GM21360 (cell line): ENCODE results near the gene MYLK2.
A peak's percentile ranks its signal among the peaks of the same experiment; 100 is the strongest.

Experiments used
- ATAC-seq: cut with Tn5 transposase; IDR thresholded peaks from one replicate; pipeline ENCODE4 v1.9.1; 2021; ENCODE audit warnings: mild to moderate bottlenecking, moderate library complexity; ENCODE audit not compliant: unreplicated experiment

MYLK2 gene

GRCh38 chr20:31869942-31870725 lies 51.0 kb downstream of the MYLK2 start, which contains the start of the genes DUSP15 and TTLL9:
Gene DUSP15 (minus strand): TSS chr20:31870527. CDS start chr20:31870337, 190 bp downstream.
Gene TTLL9 (plus strand): TSS chr20:31870634. CDS start chr20:31871127, 493 bp downstream.
- no peak for ATAC-seq

DNA sequence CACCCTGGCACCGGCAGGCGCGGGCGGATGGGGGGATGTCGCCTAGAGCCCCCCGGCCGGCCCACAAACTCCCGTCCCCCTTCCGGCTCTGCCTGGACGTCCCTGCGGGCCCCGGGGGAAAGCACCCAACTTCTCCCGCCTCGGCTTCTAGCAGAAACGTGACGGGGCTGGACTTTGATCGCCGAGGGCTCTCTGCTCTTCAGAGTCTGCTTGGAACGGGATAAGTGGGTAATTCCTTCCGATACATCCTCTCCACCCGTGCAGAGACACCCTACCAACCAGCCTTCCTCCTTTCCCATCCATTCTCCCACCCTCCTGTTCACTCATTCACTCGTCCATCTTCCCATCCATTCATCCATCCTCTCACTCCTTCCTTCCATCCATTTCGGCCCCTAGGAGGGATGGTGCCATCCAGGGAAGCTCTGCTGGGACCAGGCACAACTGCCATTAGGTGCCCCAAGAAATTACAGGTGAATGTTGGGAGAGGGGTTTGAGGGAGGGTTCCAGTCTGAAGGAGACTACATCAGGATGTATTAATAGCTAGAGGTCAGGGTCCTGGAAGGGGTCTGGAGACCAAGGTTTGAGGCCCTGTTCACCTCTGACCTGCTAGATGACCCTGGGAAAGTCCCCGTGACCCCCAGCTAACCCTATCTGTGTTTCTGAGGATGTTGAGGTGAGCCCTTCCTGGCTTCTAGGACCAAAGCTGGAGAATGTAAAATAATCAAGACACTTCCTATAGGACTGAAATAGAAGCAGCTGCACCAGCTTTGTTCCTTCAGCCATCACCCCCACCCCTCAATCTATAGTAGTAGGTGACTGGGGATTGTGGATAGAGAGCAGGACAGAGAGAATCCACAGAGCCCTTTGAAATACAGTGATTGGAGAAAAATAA lies 51.8 kb downstream of the MYLK2 start:
- no peak for ATAC-seq

GRCh38 chr20:31871618-31871954 lies 52.4 kb downstream of the MYLK2 start:
- no peak for ATAC-seq

- no peak for ATAC-seq
Measured at GRCh38 chr20:31872406-31872805, 53.2 kb downstream of the MYLK2 start.

DNA sequence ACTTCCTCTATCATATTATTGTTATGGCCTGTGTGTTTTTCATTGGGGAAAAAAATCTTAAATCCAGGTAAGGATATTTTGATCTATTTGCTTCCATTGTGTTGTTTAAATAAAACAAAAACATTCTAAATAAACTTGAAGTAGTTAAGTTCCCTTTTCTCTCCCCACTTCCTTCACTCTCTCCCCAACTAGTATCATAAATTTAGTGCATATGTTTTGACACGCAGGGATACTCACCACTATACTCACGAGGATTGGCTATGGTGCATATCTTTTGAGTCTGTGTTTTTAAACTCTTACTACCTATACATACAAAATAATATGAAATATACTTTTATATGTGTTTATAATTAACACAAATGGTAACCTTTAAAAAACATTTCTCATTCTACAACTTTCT lies 56.5 kb downstream of the MYLK2 start:
- ATAC-seq: no peak

GRCh38 chr20:31877684-31878083 lies 58.5 kb downstream of the MYLK2 start:
- ATAC-seq: no peak

DNA sequence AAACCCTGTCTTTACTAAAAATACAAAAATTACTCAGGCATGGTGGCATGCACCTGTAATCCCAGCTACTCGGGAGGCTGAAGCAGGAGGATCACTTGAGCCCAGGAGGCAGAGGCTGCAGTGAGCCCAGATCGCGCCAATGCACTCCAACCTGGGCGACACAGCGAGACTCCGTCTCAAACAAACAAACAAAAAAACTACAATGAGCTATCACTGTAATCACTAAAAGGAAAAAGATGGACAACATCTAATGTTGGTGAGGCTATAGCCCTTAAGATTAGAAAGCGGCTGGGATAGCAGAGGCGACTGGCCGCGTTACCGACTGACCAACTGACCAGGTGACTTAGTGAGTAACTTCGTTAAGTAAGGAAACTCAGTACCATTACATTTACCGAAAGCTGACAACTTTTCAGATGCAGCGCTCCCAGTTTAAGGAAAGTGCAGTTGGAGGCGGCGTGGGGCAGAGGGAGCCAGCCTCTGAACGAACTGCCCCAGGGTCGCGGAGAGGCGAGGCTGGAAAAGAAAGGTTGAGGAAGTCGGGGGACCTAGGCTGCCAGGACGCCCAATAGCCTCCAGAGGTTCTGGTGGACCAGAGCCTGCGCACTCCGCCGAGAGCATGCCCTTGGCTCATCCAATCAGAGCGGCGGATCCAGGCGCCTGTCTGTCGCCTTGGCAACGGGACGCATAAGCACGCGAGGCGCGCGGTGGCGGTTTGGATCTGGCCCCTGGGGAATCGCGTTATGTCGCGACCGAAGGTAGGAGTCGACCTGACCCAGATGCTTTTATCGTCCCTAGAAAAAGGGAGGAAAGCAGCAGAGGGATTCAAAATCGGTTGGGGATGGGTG lies 60.2 kb downstream of the MYLK2 start:
- peak; percentile 86 for ATAC-seq

DNA sequence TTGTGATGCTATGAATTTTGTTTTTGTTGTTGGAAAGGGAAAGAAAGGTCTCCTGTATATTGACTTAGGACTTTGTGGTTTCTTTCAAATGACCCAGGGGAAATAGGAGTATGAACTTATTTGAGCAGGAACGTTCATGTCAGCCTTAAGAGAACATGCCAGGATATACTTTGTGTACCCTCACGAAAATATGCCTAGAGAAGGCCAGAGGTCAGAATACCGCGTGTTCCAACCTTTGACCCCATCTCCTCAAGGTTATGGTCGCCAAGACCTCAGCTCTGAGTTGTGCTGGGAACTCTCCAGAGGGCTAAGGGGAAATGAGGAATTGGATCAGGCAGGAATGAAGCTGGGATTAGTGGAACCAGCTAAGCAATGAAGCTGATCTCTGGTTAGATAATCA lies 62.8 kb downstream of the MYLK2 start:
- ATAC-seq: no peak

GRCh38 chr20:31883829-31884228 lies 64.7 kb downstream of the MYLK2 start:
- no peak for ATAC-seq
